Omental fat pad (tissue), 4 donors: ENCODE data around the gene PCDH12. TPM values are rescaled to one million over a fixed set of nuclear protein-coding genes. Genes with fewer than 3 reads are reported as not detected.

Source experiments
- ATAC-seq: fragments of 150-250 bp; one replicate; pipeline ENCODE4 v1.9.1; 2016; ENCODE audit warnings: mild to moderate bottlenecking, moderate library complexity; ENCODE audit not compliant: low FRiP score
- DNase-seq: peaks from one replicate; pipeline ENCODE4 v3.0.0-alpha.2; 2019; ENCODE audit warnings: low spot score
- total RNA-seq, 4 donors: library from RNA; depleted of rRNA; stranded (reverse); fragments of >200 nt; gene quantifications; one replicate each; pipeline ENCODE4 v1.1.0, GENCODE V29; 2016
- TF ChIP-seq, protein P1 (sequence below), 3 donors: fragments of 450-650 bp; IDR thresholded peaks; one replicate each; pipeline ENCODE4 v1.5.1; 2016 to 2017; ENCODE audit warnings: antibody characterized with exemption in 3 of 3, mild to moderate bottlenecking in 3 of 3, moderate library complexity in 2 of 3

The PCDH12 gene
- total RNA-seq, 4 donors from 2014 or later: 4.0 to 18.9 (median 6.7) TPM

DNA sequence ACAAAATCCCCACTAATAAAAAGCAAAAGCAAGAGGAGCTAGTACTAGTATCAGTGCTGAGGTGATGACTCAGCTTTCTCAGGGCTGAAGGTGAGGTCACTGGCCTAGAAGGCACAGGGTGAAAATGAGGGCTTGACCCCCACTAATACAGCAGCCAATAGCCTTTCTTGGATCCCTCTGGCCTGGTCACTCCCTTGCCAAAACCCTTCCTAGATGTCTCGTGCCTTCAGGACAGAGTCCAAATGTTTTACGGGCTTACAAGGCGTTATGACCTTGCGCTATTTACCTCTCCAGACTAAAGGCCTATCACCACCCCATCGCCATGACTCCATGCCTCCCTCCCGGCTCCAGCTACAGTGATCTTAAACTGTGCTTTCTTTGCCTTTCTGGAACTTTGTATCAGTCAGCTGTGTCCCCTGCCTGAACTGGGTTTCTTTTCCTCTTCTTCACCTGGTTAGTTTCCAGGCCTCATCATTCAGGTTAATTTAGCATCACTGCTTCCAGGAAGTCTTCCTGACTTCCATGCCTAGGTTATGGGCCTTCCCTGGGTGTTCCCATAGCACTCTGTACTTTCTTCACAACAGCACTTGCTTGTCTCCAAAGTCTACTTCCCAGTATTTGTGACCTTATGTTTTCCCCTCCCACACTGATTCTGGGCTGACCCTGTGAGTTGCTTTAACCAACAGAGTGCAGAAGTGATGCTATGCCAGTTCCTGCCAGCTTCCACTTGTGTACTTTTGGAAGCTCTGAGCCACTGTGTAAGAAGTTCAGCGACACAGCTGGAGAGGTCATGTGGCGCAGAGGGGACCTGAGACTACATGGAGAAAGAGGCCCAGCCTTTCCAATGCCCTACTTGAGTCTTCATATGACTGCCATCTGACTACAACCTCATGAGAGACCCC is 38.5 kb downstream of the PCDH12 start:
- TF ChIP-seq, protein P1, sequence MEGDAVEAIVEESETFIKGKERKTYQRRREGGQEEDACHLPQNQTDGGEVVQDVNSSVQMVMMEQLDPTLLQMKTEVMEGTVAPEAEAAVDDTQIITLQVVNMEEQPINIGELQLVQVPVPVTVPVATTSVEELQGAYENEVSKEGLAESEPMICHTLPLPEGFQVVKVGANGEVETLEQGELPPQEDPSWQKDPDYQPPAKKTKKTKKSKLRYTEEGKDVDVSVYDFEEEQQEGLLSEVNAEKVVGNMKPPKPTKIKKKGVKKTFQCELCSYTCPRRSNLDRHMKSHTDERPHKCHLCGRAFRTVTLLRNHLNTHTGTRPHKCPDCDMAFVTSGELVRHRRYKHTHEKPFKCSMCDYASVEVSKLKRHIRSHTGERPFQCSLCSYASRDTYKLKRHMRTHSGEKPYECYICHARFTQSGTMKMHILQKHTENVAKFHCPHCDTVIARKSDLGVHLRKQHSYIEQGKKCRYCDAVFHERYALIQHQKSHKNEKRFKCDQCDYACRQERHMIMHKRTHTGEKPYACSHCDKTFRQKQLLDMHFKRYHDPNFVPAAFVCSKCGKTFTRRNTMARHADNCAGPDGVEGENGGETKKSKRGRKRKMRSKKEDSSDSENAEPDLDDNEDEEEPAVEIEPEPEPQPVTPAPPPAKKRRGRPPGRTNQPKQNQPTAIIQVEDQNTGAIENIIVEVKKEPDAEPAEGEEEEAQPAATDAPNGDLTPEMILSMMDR (IDR thresholded peaks at IDR 0.05): no peak
- DNase-seq (no peak), ATAC-seq (no peak)

DNA sequence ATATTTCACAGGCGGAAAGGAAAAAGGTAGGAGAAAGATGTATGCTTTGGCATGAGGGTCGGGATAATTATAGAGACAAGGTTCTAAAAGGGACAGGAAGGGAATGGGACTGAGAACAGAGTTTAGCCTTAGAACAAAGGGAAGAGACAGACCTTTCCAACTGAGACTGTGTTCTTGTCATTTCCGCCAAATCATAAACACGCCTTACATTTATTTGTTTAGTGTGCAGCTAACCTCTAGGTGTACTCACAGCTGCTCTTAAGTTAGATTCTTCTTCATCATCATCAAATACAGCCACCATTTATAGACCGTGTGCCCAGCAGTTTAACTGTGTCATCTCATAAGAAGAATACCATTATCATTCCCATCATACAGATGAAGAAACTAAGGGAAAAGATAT is 40.2 kb downstream of the PCDH12 start:
- TF ChIP-seq, protein P1 (IDR thresholded peaks at IDR 0.05): no peak
- ATAC-seq (no peak), DNase-seq (no peak)

DNA sequence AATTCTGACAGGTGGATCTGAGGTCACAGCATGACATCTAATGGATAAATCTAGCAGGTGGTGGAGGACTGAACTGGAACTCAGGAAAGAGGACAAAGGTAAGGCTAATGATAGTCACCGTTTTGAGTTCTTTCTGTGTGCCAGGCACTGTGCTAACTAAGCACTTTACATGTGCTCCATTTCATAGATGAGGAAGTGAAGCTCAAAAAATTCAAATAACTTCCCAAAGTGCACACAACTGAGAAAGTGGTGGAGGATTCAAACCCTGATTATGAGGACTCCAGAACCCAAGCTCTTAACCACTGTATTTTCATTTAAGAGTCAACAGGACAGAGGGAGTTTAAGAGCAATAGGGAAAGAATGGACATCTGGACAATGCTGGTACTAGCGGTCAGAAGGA is 41.5 kb downstream of the PCDH12 start:
- TF ChIP-seq, protein P1 (IDR thresholded peaks at IDR 0.05): no peak
- DNase-seq: no peak
- no peak for ATAC-seq

DNA sequence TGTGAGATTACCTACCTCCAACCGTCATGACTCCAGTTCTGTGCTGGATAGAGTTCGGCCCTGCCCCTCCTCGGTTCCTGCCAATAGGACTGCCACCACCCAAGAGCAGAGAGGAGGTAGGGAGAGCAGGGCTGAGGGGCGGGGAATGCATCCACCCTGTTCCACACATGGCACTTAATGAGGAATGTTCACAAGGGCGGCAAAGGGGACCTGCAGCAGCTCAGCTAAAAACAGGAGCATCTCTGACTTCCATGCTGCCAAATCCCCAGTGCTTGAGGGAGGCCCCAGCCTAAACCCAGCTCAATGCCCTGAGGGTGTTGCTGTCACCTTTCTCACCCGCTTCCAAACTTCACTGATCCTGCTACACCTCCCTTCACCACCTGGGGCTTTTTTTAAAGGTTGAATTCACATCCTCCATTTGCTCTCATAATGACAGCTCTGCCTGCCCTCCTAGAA is 42.1 kb downstream of the PCDH12 start:
- no peak for DNase-seq
- ATAC-seq: no peak
- TF ChIP-seq, protein P1 (IDR thresholded peaks at IDR 0.05): no peak

DNA sequence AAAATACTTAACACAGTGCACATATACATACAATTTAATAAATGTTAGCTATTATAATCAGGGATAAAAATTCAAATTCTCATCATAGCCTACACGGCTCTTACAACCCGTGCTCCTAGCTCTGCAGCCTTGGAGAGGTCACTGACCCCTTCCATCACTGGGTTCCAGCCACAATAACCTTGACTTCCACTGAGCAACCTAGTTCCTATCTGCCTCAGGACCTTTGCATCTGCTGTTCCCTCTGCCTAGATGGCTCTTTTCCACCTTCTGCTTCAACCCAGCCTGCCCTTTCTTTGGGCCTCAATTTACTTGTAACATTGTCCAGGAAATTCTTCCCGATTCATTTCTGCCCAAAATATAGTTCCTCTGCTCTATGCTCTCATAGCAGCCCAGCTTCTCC is 43.2 kb downstream of the PCDH12 start:
- ATAC-seq: no peak
- TF ChIP-seq, protein P1 (IDR thresholded peaks at IDR 0.05): no peak

DNA sequence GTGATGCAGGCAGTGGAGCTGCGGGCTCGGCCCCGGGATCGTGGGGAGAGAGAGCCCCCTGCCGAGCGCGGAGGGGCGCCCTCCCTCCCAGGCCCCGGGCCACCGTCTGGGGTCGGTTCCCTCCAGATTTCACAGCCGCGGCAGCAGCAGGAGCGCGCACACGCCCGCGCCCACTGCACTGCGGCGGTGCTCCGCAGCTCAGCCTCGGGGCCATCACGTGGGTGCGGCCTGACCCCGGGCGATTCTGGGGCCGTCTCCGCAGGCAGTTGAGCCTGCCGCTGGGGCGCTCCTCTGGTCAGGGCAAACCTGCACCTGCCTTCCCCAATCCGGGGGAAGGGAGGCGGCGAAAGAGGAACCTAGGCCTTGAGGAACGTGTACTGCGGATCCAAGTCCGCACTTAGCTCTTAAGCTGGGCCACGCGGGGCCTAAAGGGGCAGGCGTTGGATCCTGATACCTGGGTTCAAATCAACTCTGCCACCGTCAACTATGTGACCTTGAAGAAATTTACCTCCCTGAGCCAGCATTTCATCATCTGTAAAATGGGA is 43.7 kb downstream of the PCDH12 start:
- DNase-seq (no peak), ATAC-seq (peak; percentile 41)
- TF ChIP-seq, protein P1 (IDR thresholded peaks at IDR 0.05): no peak

More for the DNA sequence above, 43.2 kb downstream of the PCDH12 start:
- no peak for DNase-seq
